ENCODE results near the gene SIRT1.
"Not testable (repeated sequence)": the region's sequence is repeated elsewhere in the genome, so short reads cannot be mapped to it uniquely, and the experiment has no call there.

SIRT1 gene

GRCh38 chr10:67884313-67884841 is at the start of gene SIRT1:
TSS of gene SIRT1 (plus strand) at chr10:67884656. CDS start at chr10:67884722, 66 bp downstream.
- peak; percentile 97 for DNase-seq (ENCODE audit: low spot score)

- not testable (repeated sequence) for DNase-seq (ENCODE audit: low spot score)
Measured at GRCh38 chr10:67835541-67836394, 48.7 kb upstream of the SIRT1 start.

GRCh38 chr10:67836488-67836887 is 48.0 kb upstream of the SIRT1 start:
- no peak for DNase-seq (ENCODE audit: low spot score)

- DNase-seq (ENCODE audit: low spot score): no peak
Measured at GRCh38 chr10:67836972-67837371, 47.5 kb upstream of the SIRT1 start.

- DNase-seq (ENCODE audit: low spot score): peak; percentile 29
Measured at GRCh38 chr10:67837541-67838314, 46.7 kb upstream of the SIRT1 start, which contains the start of gene DNAJC12. TSS of gene DNAJC12 (minus strand) at chr10:67838188. CDS start at chr10:67838011, 177 bp downstream.

GRCh38 chr10:67839511-67839910 is 44.9 kb upstream of the SIRT1 start:
- not testable (repeated sequence) for DNase-seq (ENCODE audit: low spot score)

- no peak for DNase-seq (ENCODE audit: low spot score)
Measured at GRCh38 chr10:67839951-67840350, 44.5 kb upstream of the SIRT1 start.

- no peak for DNase-seq (ENCODE audit: low spot score)
Measured at GRCh38 chr10:67841737-67842136, 42.7 kb upstream of the SIRT1 start.

- DNase-seq (ENCODE audit: low spot score): no peak
Measured at GRCh38 chr10:67843284-67843683, 41.2 kb upstream of the SIRT1 start.

GRCh38 chr10:67849331-67850011 is 35.0 kb upstream of the SIRT1 start:
- DNase-seq (ENCODE audit: low spot score): peak; percentile 94

GRCh38 chr10:67851186-67851585 is 33.3 kb upstream of the SIRT1 start:
- DNase-seq (ENCODE audit: low spot score): no peak

GRCh38 chr10:67852761-67853160 is 31.7 kb upstream of the SIRT1 start:
- DNase-seq (ENCODE audit: low spot score): no peak

- DNase-seq (ENCODE audit: low spot score): no peak
Measured at GRCh38 chr10:67853512-67853911, 30.9 kb upstream of the SIRT1 start.

- DNase-seq (ENCODE audit: low spot score): no peak
Measured at GRCh38 chr10:67858971-67859370, 25.5 kb upstream of the SIRT1 start.

- DNase-seq (ENCODE audit: low spot score): no peak
Measured at GRCh38 chr10:67861750-67862432, 22.6 kb upstream of the SIRT1 start.

GRCh38 chr10:67863094-67863493 is 21.4 kb upstream of the SIRT1 start:
- no peak for DNase-seq (ENCODE audit: low spot score)

- DNase-seq (ENCODE audit: low spot score): no peak
Measured at GRCh38 chr10:67864607-67865371, 19.7 kb upstream of the SIRT1 start.

GRCh38 chr10:67868132-67868531 is 16.3 kb upstream of the SIRT1 start:
- DNase-seq (ENCODE audit: low spot score): no peak

- DNase-seq (ENCODE audit: low spot score): no peak
Measured at GRCh38 chr10:67869996-67870395, 14.5 kb upstream of the SIRT1 start.

- DNase-seq (ENCODE audit: low spot score): no peak
Measured at GRCh38 chr10:67875340-67876238, 8.9 kb upstream of the SIRT1 start.

Data from AG08395 (cell line).